PFSK-1 (cell line): Measurements from ENCODE around the gene SLC41A1.

Source experiments
- FOXP2 ChIP-seq: optimal IDR thresholded peaks from 2 replicates; pipeline ENCODE3; 2011; ENCODE audit warnings: borderline replicate concordance, control low read depth, inconsistent platforms; ENCODE audit not compliant: insufficient read depth; ENCODE audit errors: extremely low read length, extremely low read depth
- POLR2AphosphoS5 ChIP-seq: IDR thresholded peaks from 2 replicates; pipeline ENCODE4 v1.6.1; 2012; ENCODE audit warnings: low read depth, mild to moderate bottlenecking, control low read depth, low read length, moderate library complexity
- SIN3A ChIP-seq: IDR thresholded peaks from 2 replicates; pipeline ENCODE4 v1.6.1; 2012; ENCODE audit warnings: mild to moderate bottlenecking, low read length, moderate library complexity, borderline replicate concordance; ENCODE audit not compliant: insufficient read depth

- no peak for TF ChIP-seq FOXP2
- no peak for TF ChIP-seq POLR2AphosphoS5
- TF ChIP-seq SIN3A, result no peak
These were observed 27.3 kb upstream of the SLC41A1 start for GRCh38 chr1:205840146-205840923.
